Endothelial cell of umbilical vein (primary cell): ENCODE results near the gene PKD1L1.

ENCODE experiments used
- EZH2 ChIP-seq: IDR thresholded peaks from 2 replicates; pipeline ENCODE4 v1.6.1; 2012; ENCODE audit warnings: borderline replicate concordance, low read depth, mild to moderate bottlenecking, moderate library complexity, low read length, inconsistent platforms; ENCODE audit not compliant: severe bottlenecking
- MYC ChIP-seq: IDR thresholded peaks from one replicate; pipeline ENCODE4 v1.6.1; 2011; ENCODE audit warnings: mild to moderate bottlenecking, low read depth, low read length
- POLR2A ChIP-seq: IDR thresholded peaks from 2 replicates; pipeline ENCODE4 v1.6.1; 2012; ENCODE audit warnings: low read depth, mild to moderate bottlenecking, control low read depth, low read length
- POLR2AphosphoS5 ChIP-seq: IDR thresholded peaks from 2 replicates; pipeline ENCODE4 v1.6.1; 2012; ENCODE audit warnings: low read depth, mild to moderate bottlenecking, control low read depth, low read length, moderate library complexity; ENCODE audit not compliant: insufficient read depth
- TF ChIP-seq, protein P1 (sequence below), 2 donors: IDR thresholded peaks; 1 replicate in 1 of 2; 2 replicates in 1 of 2; pipeline ENCODE4 v1.5.1; 2011; ENCODE audit warnings: low read length in 2 of 2, mild to moderate bottlenecking in 2 of 2, moderate library complexity in 2 of 2, control low read depth in 1 of 2, inconsistent platforms in 1 of 2, low read depth in 1 of 2; ENCODE audit not compliant: insufficient read depth in 1 of 2; ENCODE audit errors: extremely low read depth in 1 of 2

DNA sequence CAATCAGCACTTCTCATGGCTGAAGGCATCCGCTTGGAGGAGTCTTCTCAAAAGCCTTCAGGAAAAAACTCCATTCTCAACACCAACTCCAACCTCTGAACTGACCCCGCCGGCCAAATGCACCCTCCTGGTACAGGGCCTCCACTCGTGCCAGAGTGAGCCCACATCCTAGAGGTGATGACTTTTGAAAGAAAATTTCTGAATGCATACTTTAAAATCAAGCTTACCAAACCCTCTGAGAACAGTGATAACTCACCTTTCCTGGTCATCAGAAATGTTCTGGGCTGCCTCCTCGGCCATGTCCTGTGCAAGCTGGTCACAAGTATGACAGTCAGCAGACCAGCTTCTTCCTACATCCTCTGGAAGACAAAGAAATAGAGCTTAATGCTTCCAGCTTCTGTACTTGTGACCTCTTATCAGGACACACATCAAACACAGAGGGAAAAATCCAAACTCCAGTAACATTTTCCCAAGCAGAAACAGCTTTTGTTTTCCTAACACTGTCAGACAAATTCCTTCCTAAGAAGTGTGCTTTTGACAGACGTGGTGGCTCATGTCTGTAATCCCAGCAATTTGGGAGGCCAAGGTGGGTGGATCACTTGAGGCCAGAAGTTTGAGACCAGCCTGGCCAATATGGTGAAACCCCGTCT lies at the start of gene PKD1L1:
- TF ChIP-seq, protein P1, sequence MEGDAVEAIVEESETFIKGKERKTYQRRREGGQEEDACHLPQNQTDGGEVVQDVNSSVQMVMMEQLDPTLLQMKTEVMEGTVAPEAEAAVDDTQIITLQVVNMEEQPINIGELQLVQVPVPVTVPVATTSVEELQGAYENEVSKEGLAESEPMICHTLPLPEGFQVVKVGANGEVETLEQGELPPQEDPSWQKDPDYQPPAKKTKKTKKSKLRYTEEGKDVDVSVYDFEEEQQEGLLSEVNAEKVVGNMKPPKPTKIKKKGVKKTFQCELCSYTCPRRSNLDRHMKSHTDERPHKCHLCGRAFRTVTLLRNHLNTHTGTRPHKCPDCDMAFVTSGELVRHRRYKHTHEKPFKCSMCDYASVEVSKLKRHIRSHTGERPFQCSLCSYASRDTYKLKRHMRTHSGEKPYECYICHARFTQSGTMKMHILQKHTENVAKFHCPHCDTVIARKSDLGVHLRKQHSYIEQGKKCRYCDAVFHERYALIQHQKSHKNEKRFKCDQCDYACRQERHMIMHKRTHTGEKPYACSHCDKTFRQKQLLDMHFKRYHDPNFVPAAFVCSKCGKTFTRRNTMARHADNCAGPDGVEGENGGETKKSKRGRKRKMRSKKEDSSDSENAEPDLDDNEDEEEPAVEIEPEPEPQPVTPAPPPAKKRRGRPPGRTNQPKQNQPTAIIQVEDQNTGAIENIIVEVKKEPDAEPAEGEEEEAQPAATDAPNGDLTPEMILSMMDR (IDR thresholded peaks at IDR 0.05; ENCODE audit: extremely low read depth in 1 of 2, insufficient read depth in 1 of 2, low read depth in 1 of 2, low read length in 2 of 2): no peak
- TF ChIP-seq MYC: no peak
- TF ChIP-seq EZH2: no peak
- TF ChIP-seq POLR2AphosphoS5: no peak
- TF ChIP-seq POLR2A: no peak
